ENCODE data around the gene TBC1D5. TPM values are rescaled to one million over a fixed set of nuclear protein-coding genes. Genes with fewer than 3 reads are reported as not detected.

Gene TBC1D5
- total and polyA plus RNA-seq, 2 of the 4 experiments (the other 2 are of a cell fraction) = 16.4 to 57.0 TPM

GRCh38 chr3:17266846-17267245 lies 475.6 kb downstream of the TBC1D5 start:
- Histone ChIP-seq H4K8ac (ENCODE audit: low read depth in 2 of 2, low read length in 2 of 2) (no peak overlapping the region), H4K91ac (ENCODE audit: insufficient read depth, low read depth, low read length) (no peak overlapping the region), H4K20me1 (ENCODE audit: insufficient read depth, low read length) (no peaks in the 10 kb centered on the region), H3K4me3 (ENCODE audit: insufficient read depth, low read depth, low read length) (no peak overlapping the region), H3K79me1 (ENCODE audit: low read depth in 1 of 2, low read length in 2 of 2) (no peaks in the 10 kb centered on the region), H2BK120ac (ENCODE audit: low read depth, low read length) (no peak overlapping the region), H2BK20ac (ENCODE audit: low read depth, low read length) (no peak overlapping the region), H2AFZ (replicated peaks; ENCODE audit: low read length, poor library complexity) (no peak overlapping the region), H2BK15ac (ENCODE audit: low read depth, low read length) (no peak overlapping the region), H2AK9ac (replicated peaks; ENCODE audit: low read depth, low read length, poor library complexity) (no peak overlapping the region), H3K4ac (ENCODE audit: low read depth, low read length) (no peak overlapping the region), H3K27ac (ENCODE audit: insufficient read depth, low read length) (no peak overlapping the region), H3K18ac (ENCODE audit: low read depth, low read length) (no peak overlapping the region), H3K27me3 (ENCODE audit: control insufficient read depth, insufficient read depth, low read length) (no peaks in the 10 kb centered on the region), H3K56ac (ENCODE audit: extremely low read depth, insufficient read depth, low read length) (no peak overlapping the region), H2AK5ac (ENCODE audit: low read depth, low read length) (no peak overlapping the region), H3K9me1 (ENCODE audit: insufficient read depth, low read length) (no peaks in the 10 kb centered on the region), H3K23ac (ENCODE audit: low read depth, low read length) (no peak overlapping the region), H2BK5ac (ENCODE audit: low read depth, low read length, poor library complexity, severe bottlenecking) (no peak overlapping the region), H4K5ac (ENCODE audit: low read depth, low read length) (no peak overlapping the region), H3K14ac (replicated peaks; ENCODE audit: low read depth, low read length) (no peak overlapping the region), H3K4me1 (ENCODE audit: control insufficient read depth, insufficient read depth, low read length) (no peaks in the 10 kb centered on the region), H3K9ac (ENCODE audit: low read depth, low read length) (no peak overlapping the region), H3K4me2 (ENCODE audit: low read depth, low read length) (no peak overlapping the region), H3K36me3 (ENCODE audit: control insufficient read depth, insufficient read depth, low read length) (no peaks in the 10 kb centered on the region), H3K9me3 (ENCODE audit: control insufficient read depth, insufficient read depth, low read length) (no peaks in the 10 kb centered on the region)
- CTCF ChIA-PET = no interaction called here
- no TSS peak for BruUV-seq (replicated peaks)
- TF ChIP-seq, protein P1, sequence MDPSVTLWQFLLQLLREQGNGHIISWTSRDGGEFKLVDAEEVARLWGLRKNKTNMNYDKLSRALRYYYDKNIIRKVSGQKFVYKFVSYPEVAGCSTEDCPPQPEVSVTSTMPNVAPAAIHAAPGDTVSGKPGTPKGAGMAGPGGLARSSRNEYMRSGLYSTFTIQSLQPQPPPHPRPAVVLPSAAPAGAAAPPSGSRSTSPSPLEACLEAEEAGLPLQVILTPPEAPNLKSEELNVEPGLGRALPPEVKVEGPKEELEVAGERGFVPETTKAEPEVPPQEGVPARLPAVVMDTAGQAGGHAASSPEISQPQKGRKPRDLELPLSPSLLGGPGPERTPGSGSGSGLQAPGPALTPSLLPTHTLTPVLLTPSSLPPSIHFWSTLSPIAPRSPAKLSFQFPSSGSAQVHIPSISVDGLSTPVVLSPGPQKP (IDR thresholded peaks at IDR 0.05; ENCODE audit: borderline replicate concordance, low read depth, low read length) = no peak
- TF ChIP-seq BHLHE40 (IDR thresholded peaks at IDR 0.05; ENCODE audit: low read depth, low read length) (no peak), RFX5 (IDR thresholded peaks at IDR 0.05; ENCODE audit: low read depth, low read length) (no peak), FOS (IDR thresholded peaks at IDR 0.05; ENCODE audit: low read depth, low read length) (no peak), POLR2A (IDR thresholded peaks at IDR 0.05; ENCODE audit: low read depth, low read length) (no peak), MXI1 (IDR thresholded peaks at IDR 0.05; ENCODE audit: borderline replicate concordance, low read depth, low read length) (no peak), MAFK (IDR thresholded peaks at IDR 0.05; ENCODE audit: low read depth, low read length) (no peak), USF2 (IDR thresholded peaks at IDR 0.05; ENCODE audit: low read depth, low read length) (no peak), RAD21 (IDR thresholded peaks at IDR 0.05; ENCODE audit: low read length) (no peak), RCOR1 (IDR thresholded peaks at IDR 0.05; ENCODE audit: insufficient replicate concordance, low read length) (no peak), CTCF (conservative IDR thresholded peaks at IDR 0.05; ENCODE audit: low read depth, low read length) (no peak), MAZ (IDR thresholded peaks at IDR 0.05; ENCODE audit: borderline replicate concordance, low read depth, low read length) (no peak), NFE2L2 (IDR thresholded peaks at IDR 0.05; ENCODE audit: low read depth, low read length) (no peak)
- in situ Hi-C loops (cut with MboI; ENCODE audit: low sequenced_read_pairs) = loop anchor here (10.0 kb wide), 1 partner anchor 578 kb away; no protein-coding TSS in a partner anchor
- dilution Hi-C loops (cut with HindIII; ENCODE audit: low sequenced_read_pairs, unreplicated experiment) = loop anchor here (25.0 kb wide), 1 partner anchor 145 kb away; no protein-coding TSS in a partner anchor
- intact Hi-C loops (cut with micrococcal nuclease) = no loop called here
- no peak for DNase-seq
- no peak for ATAC-seq (ENCODE audit: low read depth)
- POLR2A ChIA-PET (ENCODE audit: unreplicated experiment) = no interaction called here
- no CpG with 5 or more reads among the region's 5 CpGs for WGBS, 2 experiments (ENCODE audit: extremely low coverage in 2 of 2, insufficient read length in 1 of 2)

All from IMR-90 (cell line).